ENCODE data around the gene IGSF5. TPM values are rescaled to one million over a fixed set of nuclear protein-coding genes. Genes with fewer than 3 reads are reported as not detected.

The IGSF5 gene
- total and polyA plus RNA-seq, 2 donors (not counting 1 experiment from before 2014, with no cell fraction given), result not detected

DNA sequence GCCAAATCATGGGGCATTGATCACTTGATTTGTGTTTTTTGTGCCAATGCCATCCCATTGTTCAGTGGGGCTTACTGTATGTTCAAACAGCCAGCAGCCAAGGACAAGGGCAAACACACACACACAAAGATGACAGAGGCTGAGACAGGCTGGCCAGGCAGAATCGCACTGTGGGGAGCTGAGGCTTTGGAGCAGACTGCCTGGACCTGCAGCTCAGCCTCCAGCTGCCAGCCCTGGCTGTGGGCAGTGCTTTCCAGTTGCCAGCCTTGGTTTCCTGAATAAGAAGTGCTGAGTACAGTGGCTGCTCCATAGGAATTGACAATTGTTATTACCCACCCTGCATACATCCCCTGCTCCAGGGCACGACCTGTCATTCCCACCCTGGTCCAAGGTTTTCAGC, 105.3 kb downstream of the IGSF5 start:
- DNase-seq, result no peak
- no peaks in the 10 kb centered on the region for H4K20me1 ChIP-seq (ENCODE audit: control insufficient read depth, insufficient read depth, low read length, poor library complexity, severe bottlenecking)
- H3K4me3 Mint-ChIP-seq, result no peak overlapping the region
- H3K36me3 ChIP-seq (replicated peaks in 1 of 2; ENCODE audit: control extremely low read depth in 1 of 2, control insufficient read depth in 1 of 2, extremely low read depth in 1 of 2, insufficient read depth in 2 of 2, low read length in 1 of 2), result no peaks in the 10 kb centered on the region
- H3K27ac Mint-ChIP-seq, result no peak overlapping the region
- no peak for ATAC-seq (ENCODE audit: low read depth)
- peaks cover 2% of the 10 kb centered on the region for H3K9me3 Mint-ChIP-seq (ENCODE audit: insufficient read depth)
- TF ChIP-seq, protein P1, sequence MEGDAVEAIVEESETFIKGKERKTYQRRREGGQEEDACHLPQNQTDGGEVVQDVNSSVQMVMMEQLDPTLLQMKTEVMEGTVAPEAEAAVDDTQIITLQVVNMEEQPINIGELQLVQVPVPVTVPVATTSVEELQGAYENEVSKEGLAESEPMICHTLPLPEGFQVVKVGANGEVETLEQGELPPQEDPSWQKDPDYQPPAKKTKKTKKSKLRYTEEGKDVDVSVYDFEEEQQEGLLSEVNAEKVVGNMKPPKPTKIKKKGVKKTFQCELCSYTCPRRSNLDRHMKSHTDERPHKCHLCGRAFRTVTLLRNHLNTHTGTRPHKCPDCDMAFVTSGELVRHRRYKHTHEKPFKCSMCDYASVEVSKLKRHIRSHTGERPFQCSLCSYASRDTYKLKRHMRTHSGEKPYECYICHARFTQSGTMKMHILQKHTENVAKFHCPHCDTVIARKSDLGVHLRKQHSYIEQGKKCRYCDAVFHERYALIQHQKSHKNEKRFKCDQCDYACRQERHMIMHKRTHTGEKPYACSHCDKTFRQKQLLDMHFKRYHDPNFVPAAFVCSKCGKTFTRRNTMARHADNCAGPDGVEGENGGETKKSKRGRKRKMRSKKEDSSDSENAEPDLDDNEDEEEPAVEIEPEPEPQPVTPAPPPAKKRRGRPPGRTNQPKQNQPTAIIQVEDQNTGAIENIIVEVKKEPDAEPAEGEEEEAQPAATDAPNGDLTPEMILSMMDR (IDR thresholded peaks at IDR 0.05), result no peak
- TF ChIP-seq EZH2 (IDR thresholded peaks at IDR 0.05; ENCODE audit: borderline replicate concordance, insufficient read depth, low read depth, low read length, poor library complexity, severe bottlenecking), result no peak
- no peak overlapping the region for H3K4me3 ChIP-seq (ENCODE audit: control extremely low read depth in 1 of 5, extremely low read depth in 1 of 5, insufficient read depth in 1 of 5, low read depth in 2 of 5, low read length in 4 of 5)
- no peak overlapping the region for H2AFZ ChIP-seq (ENCODE audit: insufficient read depth, low read depth, low read length, poor library complexity, severe bottlenecking)
- H3K27me3 Mint-ChIP-seq, result no peaks in the 10 kb centered on the region
- H3K79me2 ChIP-seq (ENCODE audit: control insufficient read depth, insufficient read depth, low read length), result no peaks in the 10 kb centered on the region
- no peak overlapping the region for H3K27ac ChIP-seq (ENCODE audit: low read length in 2 of 2)
- no peaks in the 10 kb centered on the region for H3K4me1 Mint-ChIP-seq
- intact Hi-C loops (cut with micrococcal nuclease), result no loop called here
- H3K4me2 ChIP-seq (replicated peaks; ENCODE audit: low read depth, low read length, poor library complexity, severe bottlenecking), result no peak overlapping the region
- no peak overlapping the region for H3K9ac ChIP-seq (ENCODE audit: low read length)
- ChIA-PET CTCF (no interaction called here), POLR2A (no interaction called here)
- H3K27me3 ChIP-seq (replicated peaks in 1 of 4; ENCODE audit: control extremely low read depth in 1 of 4, control insufficient read depth in 3 of 4, insufficient read depth in 4 of 4, low read length in 3 of 4), result no peaks in the 10 kb centered on the region
- H3K4me1 ChIP-seq (ENCODE audit: control insufficient read depth in 2 of 2, insufficient read depth in 2 of 2, low read length in 2 of 2), result no peaks in the 10 kb centered on the region
- no CpG with 5 or more reads among the region's 2 CpGs for WGBS (ENCODE audit: insufficient coverage)
- H3K9me3 ChIP-seq (ENCODE audit: control extremely low read depth in 1 of 3, control insufficient read depth in 2 of 3, insufficient read depth in 1 of 3, low read length in 2 of 3), result peaks cover 0 to 26% (median 0%) of the 10 kb centered on the region in 3 donors

DNA sequence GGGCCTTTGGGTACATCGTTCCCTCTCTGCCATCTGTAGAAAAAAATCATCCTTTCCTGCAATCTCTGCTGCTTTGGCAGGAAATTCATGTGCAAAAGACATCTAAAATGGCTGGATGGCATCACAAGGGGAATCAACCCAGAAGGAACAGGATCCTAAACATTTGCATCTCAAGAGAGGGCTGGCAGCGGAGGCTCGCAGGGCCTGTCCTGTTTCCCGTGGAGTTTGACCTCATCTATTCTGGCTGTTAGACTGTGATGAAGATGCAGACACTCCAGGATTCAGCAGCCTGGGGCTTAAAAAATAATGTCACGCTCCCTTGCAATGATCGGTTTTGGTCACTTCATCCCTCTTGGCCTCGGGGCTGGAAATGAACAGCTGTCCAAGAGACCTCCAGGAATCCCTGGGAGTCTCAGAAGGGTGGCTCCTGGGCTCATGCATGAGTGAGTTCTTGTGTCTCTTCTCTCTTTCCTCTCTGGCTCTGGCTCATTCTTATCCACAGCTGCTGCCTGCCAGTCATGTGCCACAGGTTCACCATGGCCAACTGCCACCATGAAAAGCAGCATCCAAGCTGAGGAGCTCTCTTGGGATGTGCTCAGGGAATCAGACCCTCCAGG, 106.1 kb downstream of the IGSF5 start:
- Histone ChIP-seq H4K20me1 (ENCODE audit: control insufficient read depth, insufficient read depth, low read length, poor library complexity, severe bottlenecking) (no peaks in the 10 kb centered on the region), H3K27ac (ENCODE audit: low read length in 2 of 2) (no peak overlapping the region), H3K4me3 (ENCODE audit: control extremely low read depth in 1 of 5, extremely low read depth in 1 of 5, insufficient read depth in 1 of 5, low read depth in 2 of 5, low read length in 4 of 5) (no peak overlapping the region), H3K9ac (ENCODE audit: low read length) (no peak overlapping the region), H3K79me2 (ENCODE audit: control insufficient read depth, insufficient read depth, low read length) (no peaks in the 10 kb centered on the region), H2AFZ (ENCODE audit: insufficient read depth, low read depth, low read length, poor library complexity, severe bottlenecking) (no peak overlapping the region), H3K4me1 (ENCODE audit: control insufficient read depth in 2 of 2, insufficient read depth in 2 of 2, low read length in 2 of 2) (no peaks in the 10 kb centered on the region), H3K36me3 (replicated peaks in 1 of 2; ENCODE audit: control extremely low read depth in 1 of 2, control insufficient read depth in 1 of 2, extremely low read depth in 1 of 2, insufficient read depth in 2 of 2, low read length in 1 of 2) (no peaks in the 10 kb centered on the region), H3K4me2 (replicated peaks; ENCODE audit: low read depth, low read length, poor library complexity, severe bottlenecking) (no peak overlapping the region), H3K27me3 (replicated peaks in 1 of 4; ENCODE audit: control extremely low read depth in 1 of 4, control insufficient read depth in 3 of 4, insufficient read depth in 4 of 4, low read length in 3 of 4) (no peaks in the 10 kb centered on the region), H3K9me3 (ENCODE audit: control extremely low read depth in 1 of 3, control insufficient read depth in 2 of 3, insufficient read depth in 1 of 3, low read length in 2 of 3) (peaks cover 0 to 26% (median 0%) of the 10 kb centered on the region in 3 donors)
- WGBS (ENCODE audit: insufficient coverage), result 88% methylated on average over 7 of the region's 7 CpGs
- intact Hi-C loops (cut with micrococcal nuclease), result no loop called here
- Mint-ChIP-seq H3K4me3 (no peak overlapping the region), H3K27me3 (no peaks in the 10 kb centered on the region), H3K9me3 (ENCODE audit: insufficient read depth) (peaks cover 2% of the 10 kb centered on the region), H3K27ac (no peak overlapping the region), H3K4me1 (no peaks in the 10 kb centered on the region)
- ChIA-PET CTCF (no interaction called here), POLR2A (no interaction called here)
- TF ChIP-seq, protein P1 (IDR thresholded peaks at IDR 0.05), result no peak
- no peak for TF ChIP-seq EZH2 (IDR thresholded peaks at IDR 0.05; ENCODE audit: borderline replicate concordance, insufficient read depth, low read depth, low read length, poor library complexity, severe bottlenecking)
- DNase-seq (no peak), ATAC-seq (ENCODE audit: low read depth) (no peak)

Other genes starting within 250 kb of the IGSF5 start
- not detected in 2 replicates for gene B3GALT5, start 132.2 kb upstream of the IGSF5 start, total RNA-seq
- not detected in 2 replicates for gene B3GALT5, start 132.2 kb upstream of the IGSF5 start, polyA plus RNA-seq
- not detected in 2 replicates for gene PCP4, start 122.3 kb downstream of the IGSF5 start, total RNA-seq
- not detected in 2 replicates for gene PCP4, start 122.3 kb downstream of the IGSF5 start, polyA plus RNA-seq